GM23338 (cell line): Measurements from ENCODE around the gene FAF2. TPM values are rescaled to one million over a fixed set of nuclear protein-coding genes. Genes with fewer than 3 reads are reported as not detected.

ENCODE experiments used
- ATAC-seq: fragments of 200-7000 bp; cut with Tn5 transposase; 3 replicates; pipeline ENCODE4 v1.9.1; 2020
- DNase-seq: peaks from one replicate; pipeline ENCODE4 v3.0.0-alpha.2; 2015; ENCODE audit warnings: low spot score
- H2AFZ ChIP-seq: fragments of 200-600 bp; sonication (generic); 2 replicates; pipeline ENCODE4 v1.8.0; 2016; ENCODE audit warnings: antibody characterized with exemption, mild to moderate bottlenecking, moderate library complexity
- H3F3A ChIP-seq: fragments of 200-600 bp; sonication (generic); replicated peaks from 2 replicates; pipeline ENCODE4 v1.8.0; 2017; ENCODE audit warnings: antibody characterized with exemption, mixed run types, low read depth
- H3K27ac ChIP-seq: fragments of 200-600 bp; sonication (generic); 2 replicates; pipeline ENCODE4 v1.6.1; 2016; ENCODE audit warnings: low read depth
- H3K27me3 ChIP-seq: fragments of 200-600 bp; sonication (generic); 2 replicates; pipeline ENCODE4 v1.8.0; 2016; ENCODE audit warnings: mild to moderate bottlenecking, mixed run types, moderate library complexity; ENCODE audit not compliant: insufficient read depth
- H3K36me3 ChIP-seq: fragments of 200-600 bp; sonication (generic); 2 replicates; pipeline ENCODE4 v1.8.0; 2016; ENCODE audit warnings: mild to moderate bottlenecking; ENCODE audit not compliant: insufficient read depth
- H3K4me1 ChIP-seq: fragments of 200-600 bp; sonication (generic); 2 replicates; pipeline ENCODE4 v1.8.0; 2016; ENCODE audit warnings: mild to moderate bottlenecking, moderate library complexity; ENCODE audit not compliant: insufficient read depth
- H3K4me2 ChIP-seq: fragments of 200-600 bp; sonication (generic); 2 replicates; pipeline ENCODE4 v1.7.1; 2017; ENCODE audit warnings: mixed run types
- H3K4me3 ChIP-seq: fragments of 200-600 bp; sonication (generic); 2 replicates; pipeline ENCODE4 v1.6.1; 2016; ENCODE audit warnings: mixed run types
- H3K79me2 ChIP-seq: fragments of 200-600 bp; sonication (generic); replicated peaks from 2 replicates; pipeline ENCODE4 v1.8.0; 2017; ENCODE audit warnings: mild to moderate bottlenecking; ENCODE audit not compliant: insufficient read depth
- H3K9me2 ChIP-seq: fragments of 200-600 bp; sonication (generic); 2 replicates; pipeline ENCODE4 v1.8.0; 2017; ENCODE audit not compliant: insufficient read depth
- H4K20me1 ChIP-seq: fragments of 200-600 bp; sonication (generic); replicated peaks from 2 replicates; pipeline ENCODE4 v1.8.0; 2017; ENCODE audit warnings: mild to moderate bottlenecking; ENCODE audit not compliant: insufficient read depth
- H3K27ac Mint-ChIP-seq: 2 replicates; pipeline ENCODE4 v1.8.0; 2020; ENCODE audit warnings: inconsistent platforms, mild to moderate bottlenecking, moderate library complexity, mixed read lengths
- H3K27me3 Mint-ChIP-seq: 3 replicates; pipeline ENCODE4 v1.8.0; 2022; ENCODE audit warnings: low read depth, mild to moderate bottlenecking, moderate library complexity, mixed read lengths, inconsistent platforms; ENCODE audit not compliant: insufficient read depth, poor library complexity
- H3K36me3 Mint-ChIP-seq: 3 replicates; pipeline ENCODE4 v1.8.0; 2021; ENCODE audit warnings: low read depth, mild to moderate bottlenecking, inconsistent platforms, moderate library complexity, mixed read lengths
- H3K4me1 Mint-ChIP-seq: 3 replicates; pipeline ENCODE4 v1.8.0; 2020; ENCODE audit warnings: mild to moderate bottlenecking, inconsistent platforms, mixed read lengths
- H3K4me3 Mint-ChIP-seq: 3 replicates; pipeline ENCODE4 v1.8.0; 2021; ENCODE audit warnings: moderate library complexity, mild to moderate bottlenecking, inconsistent platforms, mixed read lengths
- H3K9me3 Mint-ChIP-seq: 3 replicates; pipeline ENCODE4 v1.8.0; 2020; ENCODE audit warnings: moderate library complexity, mild to moderate bottlenecking, inconsistent platforms, mixed read lengths
- NANOG ChIP-seq: IDR thresholded peaks from 2 replicates; pipeline ENCODE4 v1.6.1; 2016; ENCODE audit warnings: antibody characterized with exemption, borderline replicate concordance
- POLR2AphosphoS5 ChIP-seq: IDR thresholded peaks from 2 replicates; pipeline ENCODE4 v1.6.1; 2016; ENCODE audit warnings: antibody characterized with exemption, low read depth
- REST ChIP-seq: IDR thresholded peaks from one replicate; pipeline ENCODE4 v1.6.1; 2018; ENCODE audit warnings: antibody characterized with exemption; ENCODE audit not compliant: unreplicated experiment
- STAT1 ChIP-seq: IDR thresholded peaks from one replicate; pipeline ENCODE4 v1.6.1; 2016; ENCODE audit warnings: antibody characterized with exemption; ENCODE audit not compliant: unreplicated experiment
- polyA plus RNA-seq: library from polyadenylated mRNA; unstranded; fragments of >200 nt; fragmentation: Nextera tagmentation; extraction: Ambion mirVana; gene quantifications from 2 replicates; pipeline ENCODE4 v1.2.1, GENCODE V29; 2016
- total RNA-seq: library from RNA; depleted of rRNA; stranded (reverse); fragments of >200 nt; shearing (Covaris generic); gene quantifications from 2 replicates; pipeline ENCODE4 v1.2.3, GENCODE V29; 2014

FAF2 gene
- total and polyA plus RNA-seq, 2 experiments from 2014 or later: 32.8 to 37.6 TPM

- peak; percentile 31; the same call in 1 of the 2 replicates for TF ChIP-seq POLR2AphosphoS5
- TF ChIP-seq NANOG: no peak
- Histone ChIP-seq H3K4me2 (peak overlapping the region; percentile 98), H3K9me2 (no peaks in the 10 kb centered on the region), H3K79me2 (peaks cover 52% of the 10 kb centered on the region), H3K27ac (peak overlapping the region; percentile 99), H3K27me3 (no peaks in the 10 kb centered on the region), H3F3A (peaks cover 11% of the 10 kb centered on the region; the same call in 1 of the 2 replicates), H3K36me3 (0 out of 2 replicates have a peak, but pooled peaks cover under 1% of the 10 kb centered on the region), H2AFZ (no peak overlapping the region), H4K20me1 (peaks cover 25% of the 10 kb centered on the region), H3K4me1 (peaks cover 32% of the 10 kb centered on the region), H3K4me3 (peak overlapping the region; percentile 74)
- H3K27me3 Mint-ChIP-seq: peaks cover 24% of the 10 kb centered on the region
- peak overlapping the region; percentile 99 for H3K27ac Mint-ChIP-seq
- H3K4me3 Mint-ChIP-seq: peak overlapping the region; percentile 99
- DNase-seq (peak; percentile 83), ATAC-seq (peak; percentile 23)
- H3K4me1 Mint-ChIP-seq: peaks cover 51% of the 10 kb centered on the region
- peaks cover 2% of the 10 kb centered on the region; the same call in 1 of the 3 replicates for H3K9me3 Mint-ChIP-seq
- peaks cover 38% of the 10 kb centered on the region for H3K36me3 Mint-ChIP-seq
Measured at GRCh38 chr5:176536132-176536901, 88.1 kb downstream of the FAF2 start.

- Mint-ChIP-seq H3K27ac (peak within 1 kb of the TSS; percentile 100), H3K36me3 (peaks cover 32% of the 10 kb centered on the region), H3K4me3 (peak within 1 kb of the TSS; percentile 99), H3K4me1 (peaks cover 58% of the 10 kb centered on the region), H3K9me3 (peaks cover 2% of the 10 kb centered on the region; the same call in 1 of the 3 replicates), H3K27me3 (peaks cover 28% of the 10 kb centered on the region)
- Histone ChIP-seq H3K36me3 (no peaks in the 10 kb centered on the region), H3K27ac (peak within 1 kb of the TSS; percentile 99), H2AFZ (no peak within 1 kb of the TSS), H3K79me2 (peaks cover 47% of the 10 kb centered on the region), H3K4me2 (peak within 1 kb of the TSS; percentile 98), H3F3A (peaks cover 13% of the 10 kb centered on the region), H3K4me3 (peak within 1 kb of the TSS; percentile 74), H3K27me3 (no peaks in the 10 kb centered on the region), H3K9me2 (no peaks in the 10 kb centered on the region), H4K20me1 (peaks cover 20% of the 10 kb centered on the region), H3K4me1 (peaks cover 39% of the 10 kb centered on the region)
- DNase-seq: peak; percentile 98
- TF ChIP-seq POLR2AphosphoS5 (peak; percentile 47; the same call in 1 of the 2 replicates), REST (no peak), STAT1 (no peak)
- ATAC-seq: peak; percentile 48
Measured at GRCh38 chr5:176536902-176537553, 88.8 kb downstream of the FAF2 start, which contains the start of gene RNF44. TSS of gene RNF44 (minus strand) at chr5:176537402. CDS start at chr5:176532472, 4,930 bp downstream.
